Neutrophil (primary cell): ENCODE measurements around the gene ZNF772.

Experiments
- H3K27ac ChIP-seq: fragments of 200-600 bp; sonication (generic); 2 replicates; pipeline ENCODE4 v1.5.1; 2016; ENCODE audit warnings: mild to moderate bottlenecking, moderate library complexity
- H3K27me3 ChIP-seq: fragments of 200-600 bp; sonication (generic); 2 replicates; pipeline ENCODE4 v1.6.0; 2016; ENCODE audit warnings: mild to moderate bottlenecking
- H3K36me3 ChIP-seq: fragments of 200-600 bp; sonication (generic); 2 replicates; pipeline ENCODE4 v1.5.1; 2017
- H3K4me1 ChIP-seq, 2 experiments: fragments of 200-600 bp in 1 of 2; sonication (generic) in 1 of 2; 1 replicate in 1 of 2; 2 replicates in 1 of 2; pipeline versions ENCODE4 v1.5.1 to v1.6.1; 2013 to 2016; ENCODE audit warnings: low read depth in 1 of 2, low read length in 1 of 2, mild to moderate bottlenecking in 1 of 2, moderate library complexity in 1 of 2; ENCODE audit not compliant: control insufficient read depth in 1 of 2, insufficient read depth in 1 of 2
- H3K4me3 ChIP-seq, 2 experiments: fragments of 200-600 bp in 1 of 2; sonication (generic) in 1 of 2; 1 replicate in 1 of 2; 2 replicates in 1 of 2; pipeline ENCODE4 v1.5.1; 2013 to 2016; ENCODE audit warnings: low read depth in 1 of 2, low read length in 1 of 2, mild to moderate bottlenecking in 1 of 2, moderate library complexity in 1 of 2
- H3K9me3 ChIP-seq: fragments of 200-600 bp; sonication (generic); 2 replicates; pipeline ENCODE4 v1.5.1; 2016
- TF ChIP-seq, protein P1 (sequence below): fragments of 200-600 bp; sonication (generic); IDR thresholded peaks from 2 replicates; pipeline ENCODE4 v1.5.1; 2016; ENCODE audit warnings: antibody characterized with exemption

ZNF772 gene

DNA sequence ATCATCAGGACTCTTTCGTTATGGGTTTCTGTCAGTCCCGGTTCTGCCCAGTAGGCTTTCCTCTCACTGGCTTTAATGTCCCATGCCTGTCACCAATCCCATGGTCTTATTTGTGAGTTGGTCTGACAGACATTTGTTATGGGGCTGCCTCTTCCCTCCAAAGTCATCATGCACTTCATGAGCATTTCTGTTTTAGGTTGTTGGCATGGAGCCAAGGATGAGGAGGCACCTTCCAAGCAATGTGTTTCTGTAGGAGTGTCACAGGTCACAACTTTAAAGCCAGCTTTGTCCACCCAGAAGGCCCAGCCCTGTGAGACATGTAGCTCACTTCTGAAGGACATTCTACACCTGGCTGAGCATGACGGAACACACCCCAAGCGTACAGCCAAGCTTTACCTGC is 57.9 kb downstream of the ZNF772 start:
- Histone ChIP-seq H3K9me3 (peaks cover 45% of the 10 kb centered on the region), H3K4me1 (no peaks in the 10 kb centered on the region), H3K4me3 (no peak overlapping the region), H3K27me3 (no peaks in the 10 kb centered on the region), H3K27ac (no peak overlapping the region), H3K36me3 (peaks cover 31% of the 10 kb centered on the region)
- TF ChIP-seq, protein P1, sequence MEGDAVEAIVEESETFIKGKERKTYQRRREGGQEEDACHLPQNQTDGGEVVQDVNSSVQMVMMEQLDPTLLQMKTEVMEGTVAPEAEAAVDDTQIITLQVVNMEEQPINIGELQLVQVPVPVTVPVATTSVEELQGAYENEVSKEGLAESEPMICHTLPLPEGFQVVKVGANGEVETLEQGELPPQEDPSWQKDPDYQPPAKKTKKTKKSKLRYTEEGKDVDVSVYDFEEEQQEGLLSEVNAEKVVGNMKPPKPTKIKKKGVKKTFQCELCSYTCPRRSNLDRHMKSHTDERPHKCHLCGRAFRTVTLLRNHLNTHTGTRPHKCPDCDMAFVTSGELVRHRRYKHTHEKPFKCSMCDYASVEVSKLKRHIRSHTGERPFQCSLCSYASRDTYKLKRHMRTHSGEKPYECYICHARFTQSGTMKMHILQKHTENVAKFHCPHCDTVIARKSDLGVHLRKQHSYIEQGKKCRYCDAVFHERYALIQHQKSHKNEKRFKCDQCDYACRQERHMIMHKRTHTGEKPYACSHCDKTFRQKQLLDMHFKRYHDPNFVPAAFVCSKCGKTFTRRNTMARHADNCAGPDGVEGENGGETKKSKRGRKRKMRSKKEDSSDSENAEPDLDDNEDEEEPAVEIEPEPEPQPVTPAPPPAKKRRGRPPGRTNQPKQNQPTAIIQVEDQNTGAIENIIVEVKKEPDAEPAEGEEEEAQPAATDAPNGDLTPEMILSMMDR: no peak
